GM15510 (cell line): ENCODE data around the gene AGAP1.

ENCODE experiments used
- POLR2A ChIP-seq: IDR thresholded peaks from 3 replicates; pipeline ENCODE4 v1.6.1; 2011; ENCODE audit warnings: borderline replicate concordance; ENCODE audit not compliant: insufficient read length; ENCODE audit errors: extremely low read depth

AGAP1 gene

GRCh38 chr2:235754357-235755207 lies 260.7 kb downstream of the AGAP1 start:
- no peak for TF ChIP-seq POLR2A

GRCh38 chr2:235756491-235756890 lies 262.6 kb downstream of the AGAP1 start:
- no peak for TF ChIP-seq POLR2A

- no peak for TF ChIP-seq POLR2A
These were observed 263.4 kb downstream of the AGAP1 start for GRCh38 chr2:235757212-235757611.

- TF ChIP-seq POLR2A = no peak
These were observed 263.8 kb downstream of the AGAP1 start for GRCh38 chr2:235757640-235758039.

- no peak for TF ChIP-seq POLR2A
These were observed 269.2 kb downstream of the AGAP1 start for GRCh38 chr2:235762832-235763598.

- no peak for TF ChIP-seq POLR2A
These were observed 270.0 kb downstream of the AGAP1 start for GRCh38 chr2:235763816-235764215.

GRCh38 chr2:235765181-235765820 lies 271.5 kb downstream of the AGAP1 start:
- TF ChIP-seq POLR2A = no peak

- TF ChIP-seq POLR2A = no peak
These were observed 272.4 kb downstream of the AGAP1 start for GRCh38 chr2:235766278-235766677.

- TF ChIP-seq POLR2A = no peak
These were observed 274.8 kb downstream of the AGAP1 start for GRCh38 chr2:235768606-235769005.

GRCh38 chr2:235769046-235769445 lies 275.2 kb downstream of the AGAP1 start:
- TF ChIP-seq POLR2A = no peak

GRCh38 chr2:235770909-235771820 lies 277.3 kb downstream of the AGAP1 start:
- no peak for TF ChIP-seq POLR2A

- no peak for TF ChIP-seq POLR2A
These were observed 279.5 kb downstream of the AGAP1 start for GRCh38 chr2:235773188-235773928.

- TF ChIP-seq POLR2A = no peak
These were observed 280.5 kb downstream of the AGAP1 start for GRCh38 chr2:235774153-235774870.
